ENCODE results near the gene WDR7. TPM values are rescaled to one million over a fixed set of nuclear protein-coding genes. Genes with fewer than 3 reads are reported as not detected.

The WDR7 gene
- total RNA-seq, 1 donor from 2014 or later = 16.9 TPM

DNA sequence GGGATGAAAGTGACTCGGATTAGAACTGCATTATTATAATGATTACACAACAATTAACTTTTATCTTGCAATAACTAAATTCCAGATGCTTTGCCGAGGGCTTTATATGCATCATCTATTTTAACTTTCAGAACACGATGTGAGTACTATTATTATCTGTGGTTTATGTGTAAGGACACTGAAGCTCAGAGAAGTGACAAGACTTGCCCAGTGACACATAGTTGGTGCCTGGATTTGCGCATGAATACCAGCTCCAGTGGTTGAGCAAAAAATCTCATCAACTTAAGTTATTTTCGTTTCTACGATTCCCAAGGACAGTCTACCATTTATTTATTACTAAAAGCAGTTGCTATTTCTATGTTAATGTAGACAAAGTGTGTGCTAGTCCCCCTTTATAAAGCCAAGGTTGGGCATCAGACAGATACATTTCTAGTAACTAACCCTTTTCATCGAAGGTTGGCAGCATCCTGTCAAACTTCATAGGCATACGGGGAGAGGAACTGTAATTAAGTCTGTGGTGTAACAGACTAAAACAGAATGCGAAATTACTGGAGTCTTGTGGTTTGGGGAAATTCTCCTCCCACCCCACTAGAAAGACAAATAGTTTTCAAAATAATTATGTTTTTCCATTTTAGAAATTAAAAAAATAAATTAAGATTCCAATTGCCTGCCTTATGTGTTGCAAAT is 422.5 kb downstream of the WDR7 start:
- H3K27ac Mint-ChIP-seq = no peak overlapping the region
- DNase-seq (ENCODE audit: extremely low spot score, unreplicated experiment) = no peak
- no peaks in the 10 kb centered on the region for H3K36me3 Mint-ChIP-seq
- H3K4me1 Mint-ChIP-seq (ENCODE audit: unreplicated experiment) = no peaks in the 10 kb centered on the region
- TF ChIP-seq, protein P1, sequence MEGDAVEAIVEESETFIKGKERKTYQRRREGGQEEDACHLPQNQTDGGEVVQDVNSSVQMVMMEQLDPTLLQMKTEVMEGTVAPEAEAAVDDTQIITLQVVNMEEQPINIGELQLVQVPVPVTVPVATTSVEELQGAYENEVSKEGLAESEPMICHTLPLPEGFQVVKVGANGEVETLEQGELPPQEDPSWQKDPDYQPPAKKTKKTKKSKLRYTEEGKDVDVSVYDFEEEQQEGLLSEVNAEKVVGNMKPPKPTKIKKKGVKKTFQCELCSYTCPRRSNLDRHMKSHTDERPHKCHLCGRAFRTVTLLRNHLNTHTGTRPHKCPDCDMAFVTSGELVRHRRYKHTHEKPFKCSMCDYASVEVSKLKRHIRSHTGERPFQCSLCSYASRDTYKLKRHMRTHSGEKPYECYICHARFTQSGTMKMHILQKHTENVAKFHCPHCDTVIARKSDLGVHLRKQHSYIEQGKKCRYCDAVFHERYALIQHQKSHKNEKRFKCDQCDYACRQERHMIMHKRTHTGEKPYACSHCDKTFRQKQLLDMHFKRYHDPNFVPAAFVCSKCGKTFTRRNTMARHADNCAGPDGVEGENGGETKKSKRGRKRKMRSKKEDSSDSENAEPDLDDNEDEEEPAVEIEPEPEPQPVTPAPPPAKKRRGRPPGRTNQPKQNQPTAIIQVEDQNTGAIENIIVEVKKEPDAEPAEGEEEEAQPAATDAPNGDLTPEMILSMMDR (conservative IDR thresholded peaks at IDR 0.05) = no peak
- peaks cover 60% of the 10 kb centered on the region for H3K27me3 Mint-ChIP-seq
- H3K4me3 Mint-ChIP-seq = no peak overlapping the region
- H3K9me3 Mint-ChIP-seq = no peaks in the 10 kb centered on the region

DNA sequence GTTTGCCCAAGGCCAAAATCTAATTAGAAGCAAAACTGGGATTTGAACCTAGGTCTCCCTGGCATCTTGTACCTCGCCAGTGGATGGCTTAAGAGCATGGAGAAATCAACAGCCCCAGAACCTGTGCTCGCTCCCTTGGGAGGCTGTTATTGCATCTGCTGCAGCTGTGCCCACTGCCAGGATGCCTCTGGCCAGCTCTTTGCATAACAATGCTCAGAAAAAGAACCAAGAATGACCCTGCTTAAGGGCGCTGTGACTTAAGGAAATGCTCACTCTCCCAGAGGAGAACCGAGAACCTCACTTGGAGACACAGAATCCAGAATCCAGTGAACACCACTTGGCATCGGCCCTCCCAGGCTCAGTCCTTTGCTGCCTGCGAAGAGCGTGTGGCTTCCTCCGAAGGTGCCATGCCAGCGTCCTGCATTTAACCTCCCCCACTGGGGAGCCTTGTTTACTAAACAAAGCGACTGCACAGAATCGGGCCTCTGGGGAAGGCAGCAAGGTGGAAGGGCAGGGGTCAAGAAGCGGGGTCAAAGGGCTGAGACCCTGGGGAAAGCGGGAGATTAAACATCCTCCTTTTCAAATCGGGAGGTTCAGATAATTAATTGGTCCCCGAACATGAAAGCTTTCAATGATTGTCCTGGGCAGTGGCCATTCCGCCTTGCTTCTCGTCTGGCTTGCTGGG is 424.7 kb downstream of the WDR7 start:
- Mint-ChIP-seq H3K27me3 (peaks cover 67% of the 10 kb centered on the region), H3K4me3 (no peak overlapping the region), H3K9me3 (no peaks in the 10 kb centered on the region), H3K4me1 (ENCODE audit: unreplicated experiment) (no peaks in the 10 kb centered on the region), H3K36me3 (no peaks in the 10 kb centered on the region), H3K27ac (no peak overlapping the region)
- DNase-seq (ENCODE audit: extremely low spot score, unreplicated experiment) = no peak
- TF ChIP-seq, protein P1 (conservative IDR thresholded peaks at IDR 0.05) = no peak

DNA sequence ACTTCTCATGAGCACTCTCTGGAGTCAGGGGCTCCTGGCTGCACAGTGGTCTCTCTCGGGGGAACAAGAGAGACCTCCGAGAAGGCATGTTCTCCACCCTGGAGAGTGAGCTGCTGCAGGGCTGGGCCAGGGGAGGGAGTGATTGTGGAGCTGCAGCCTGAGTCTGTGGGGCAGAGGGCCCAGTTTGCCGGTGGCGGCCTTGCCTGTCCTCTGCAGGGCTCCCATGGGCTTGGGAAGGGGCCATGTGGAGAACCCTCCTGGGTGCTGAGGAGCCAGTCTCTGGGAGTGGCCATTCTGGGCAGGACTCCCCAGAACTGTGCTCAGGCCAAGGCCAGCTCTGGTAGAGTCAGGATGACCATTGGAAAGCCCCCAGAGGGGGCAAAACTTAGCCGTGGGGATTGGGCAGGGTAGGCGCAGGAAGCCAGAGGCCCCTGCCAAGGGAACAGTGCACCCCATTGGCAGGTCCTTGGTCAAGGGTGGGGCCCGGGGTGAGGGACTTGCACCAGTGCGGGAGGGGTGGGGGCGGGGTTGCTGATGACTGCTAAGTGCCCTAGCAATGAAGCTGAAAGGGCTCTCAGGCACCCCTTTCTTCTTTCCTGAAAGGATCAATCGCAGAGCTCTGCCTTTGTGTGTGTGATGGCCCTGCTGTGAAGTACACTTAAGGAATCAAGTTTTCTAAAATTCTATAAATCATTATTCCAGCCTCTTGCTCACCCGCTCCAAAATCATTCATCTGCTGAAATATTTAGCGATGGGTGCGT is 426.0 kb downstream of the WDR7 start:
- no peak overlapping the region for H3K4me3 Mint-ChIP-seq
- no peak overlapping the region for H3K27ac Mint-ChIP-seq
- DNase-seq (ENCODE audit: extremely low spot score, unreplicated experiment) = no peak
- TF ChIP-seq, protein P1 (conservative IDR thresholded peaks at IDR 0.05) = no peak
- no peaks in the 10 kb centered on the region for H3K36me3 Mint-ChIP-seq
- no peaks in the 10 kb centered on the region for H3K4me1 Mint-ChIP-seq (ENCODE audit: unreplicated experiment)
- H3K27me3 Mint-ChIP-seq = peaks cover 54% of the 10 kb centered on the region
- no peaks in the 10 kb centered on the region for H3K9me3 Mint-ChIP-seq

DNA sequence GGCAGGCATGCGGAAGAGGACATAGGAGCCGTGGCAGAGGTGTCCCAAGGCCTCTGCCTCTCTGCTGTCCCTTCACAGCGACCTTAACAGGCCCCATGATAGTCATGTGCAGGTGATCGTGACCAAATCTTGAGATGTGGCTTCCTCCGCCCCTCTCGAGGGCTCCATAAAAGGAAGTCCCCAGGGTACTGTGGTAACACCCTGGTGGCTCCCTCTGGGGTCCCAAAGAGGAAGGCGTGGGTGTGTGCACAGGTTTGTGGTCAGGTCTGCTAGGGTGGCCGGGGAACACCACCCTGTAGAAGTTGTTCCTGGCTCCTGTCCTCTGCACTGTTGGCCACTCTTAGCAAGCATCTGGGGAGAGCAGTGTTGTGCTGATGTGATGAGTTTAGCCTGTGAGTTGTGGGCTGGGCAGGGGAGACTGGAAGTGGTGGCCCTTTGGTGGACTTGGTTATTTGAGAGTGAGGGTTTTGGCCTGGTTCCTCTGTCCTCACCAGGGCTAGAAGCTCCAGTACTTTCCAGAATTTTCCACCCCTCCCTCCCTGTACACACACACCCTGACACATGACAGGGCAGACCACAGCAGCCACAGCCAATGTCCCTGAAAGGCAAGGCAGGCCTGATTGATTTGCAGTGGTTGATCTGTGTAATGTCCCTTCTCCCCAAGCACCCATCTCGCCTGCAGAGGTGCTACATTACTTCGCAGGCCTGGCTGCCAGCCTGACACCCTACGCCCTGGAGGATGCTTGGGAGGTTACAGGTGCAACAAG is 426.8 kb downstream of the WDR7 start:
- no peak for DNase-seq (ENCODE audit: extremely low spot score, unreplicated experiment)
- TF ChIP-seq, protein P1 (conservative IDR thresholded peaks at IDR 0.05) = no peak
- H3K4me3 Mint-ChIP-seq = no peak overlapping the region
- no peaks in the 10 kb centered on the region for H3K4me1 Mint-ChIP-seq (ENCODE audit: unreplicated experiment)
- no peaks in the 10 kb centered on the region for H3K36me3 Mint-ChIP-seq
- no peak overlapping the region for H3K27ac Mint-ChIP-seq
- peaks cover 51% of the 10 kb centered on the region for H3K27me3 Mint-ChIP-seq
- peaks cover 7% of the 10 kb centered on the region for H3K9me3 Mint-ChIP-seq

DNA sequence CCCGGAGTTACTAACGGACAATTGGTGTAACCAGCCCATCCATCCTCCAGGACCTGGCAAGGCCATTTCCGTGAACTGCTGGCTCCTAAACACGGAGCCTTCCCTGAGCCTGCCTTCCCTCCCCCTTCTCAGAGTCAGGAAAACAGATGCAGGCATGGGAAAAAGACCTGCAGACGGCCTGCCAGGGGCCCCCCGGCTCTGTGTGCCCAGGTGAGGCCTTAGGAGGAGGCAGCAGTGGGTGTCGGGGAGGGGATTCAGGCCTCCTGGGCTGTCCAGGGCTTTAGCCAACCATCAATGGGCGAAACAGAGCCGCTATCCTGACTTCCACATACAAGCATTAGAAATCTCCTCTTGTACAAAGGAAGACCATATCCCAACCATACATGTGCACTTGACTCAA is 427.5 kb downstream of the WDR7 start:
- Mint-ChIP-seq H3K9me3 (peaks cover 9% of the 10 kb centered on the region), H3K4me3 (no peak overlapping the region), H3K27ac (no peak overlapping the region), H3K36me3 (no peaks in the 10 kb centered on the region), H3K4me1 (ENCODE audit: unreplicated experiment) (no peaks in the 10 kb centered on the region), H3K27me3 (peaks cover 50% of the 10 kb centered on the region)
- DNase-seq (ENCODE audit: extremely low spot score, unreplicated experiment) = no peak
- TF ChIP-seq, protein P1 (conservative IDR thresholded peaks at IDR 0.05) = no peak
